PC-9 (cell line): Measurements from ENCODE around the gene TBL1XR1. TPM values are rescaled to one million over a fixed set of nuclear protein-coding genes. Genes with fewer than 3 reads are reported as not detected.
A peak's percentile ranks its signal among the peaks of the same experiment; 100 is the strongest.

Experiments used
- BruUV-seq: library from RNA; stranded (reverse); fragments of 400-500 nt; replicated peaks from 2 replicates; lab custom pipeline; 2021; lab: Mats Ljungman, UMichigan
- CTCF ChIA-PET: fragments of 300-600 bp; sonication (Branson Sonifier 250); formaldehyde crosslinking; loops from one replicate; lab custom pipeline; 2022; ENCODE audit warnings: antibody characterized with exemption; lab: Charles Lee
- POLR2A ChIA-PET: fragments of 300-600 bp; sonication (Branson Sonifier 250); formaldehyde crosslinking; loops from one replicate; lab custom pipeline; 2022; ENCODE audit warnings: antibody characterized with exemption; ENCODE audit not compliant: unreplicated experiment; lab: Charles Lee
- DNase-seq, 2 experiments: peaks; one replicate each; pipeline versions ENCODE4 v3.0.0 to v3.0.0-alpha.2; 2015 to 2022; ENCODE audit warnings: mixed read lengths in 1 of 2
- H2AFZ ChIP-seq: fragments of 200-600 bp; sonication (generic); 2 replicates; pipeline ENCODE4 v1.8.1; 2017; ENCODE audit warnings: antibody characterized with exemption
- H3F3A ChIP-seq: fragments of 200-600 bp; sonication (generic); 2 replicates; pipeline ENCODE4 v1.8.1; 2017; ENCODE audit warnings: antibody characterized with exemption, mild to moderate bottlenecking, low read depth; ENCODE audit not compliant: insufficient read depth
- H3K27ac ChIP-seq: fragments of 200-600 bp; sonication (generic); 2 replicates; pipeline ENCODE4 v1.6.1; 2016; ENCODE audit warnings: mixed run types
- H3K27me3 ChIP-seq: fragments of 200-600 bp; sonication (generic); 2 replicates; pipeline ENCODE4 v1.6.1; 2016; ENCODE audit warnings: low read depth, mixed run types; ENCODE audit not compliant: insufficient read depth
- H3K36me3 ChIP-seq: fragments of 200-600 bp; sonication (generic); 2 replicates; pipeline ENCODE4 v1.6.1; 2016; ENCODE audit warnings: low read depth, mixed run types
- H3K4me1 ChIP-seq: fragments of 200-600 bp; sonication (generic); replicated peaks from 2 replicates; pipeline ENCODE4 v1.6.1; 2016; ENCODE audit warnings: mixed run types; ENCODE audit not compliant: insufficient read depth
- H3K4me2 ChIP-seq: fragments of 200-600 bp; sonication (generic); 2 replicates; pipeline ENCODE4 v1.6.1; 2017; ENCODE audit warnings: mixed run types
- H3K4me3 ChIP-seq: fragments of 200-600 bp; sonication (generic); 2 replicates; pipeline ENCODE4 v1.6.1; 2016; ENCODE audit warnings: mixed run types
- H3K79me2 ChIP-seq: fragments of 200-600 bp; sonication (generic); 2 replicates; pipeline ENCODE4 v1.6.1; 2017; ENCODE audit warnings: low read depth, mixed run types
- H3K9me2 ChIP-seq: fragments of 200-600 bp; sonication (generic); 2 replicates; pipeline ENCODE4 v1.8.1; 2017; ENCODE audit warnings: mild to moderate bottlenecking; ENCODE audit not compliant: insufficient read depth
- H3K9me3 ChIP-seq: fragments of 200-600 bp; sonication (generic); 2 replicates; pipeline ENCODE4 v1.8.1; 2016; ENCODE audit warnings: low read depth; ENCODE audit not compliant: insufficient read depth
- H4K20me1 ChIP-seq: fragments of 200-600 bp; sonication (generic); 2 replicates; pipeline ENCODE4 v1.8.1; 2017; ENCODE audit not compliant: insufficient read depth
- CTCF ChIP-seq: fragments of 200-600 bp; sonication (generic); conservative IDR thresholded peaks from 2 replicates; pipeline ENCODE4 v1.6.1; 2017; ENCODE audit warnings: mixed run types, antibody characterized with exemption, mild to moderate bottlenecking, moderate library complexity
- EZH2 ChIP-seq: fragments of 200-600 bp; sonication (generic); IDR thresholded peaks from 2 replicates; pipeline ENCODE4 v1.8.0; 2017; ENCODE audit warnings: antibody characterized with exemption, low read depth
- intact Hi-C: fragments of 100-400 bp; cut with micrococcal nuclease; formaldehyde crosslinking; loops from one replicate; pipeline ENCODE4 v1.10.0; 2022; ENCODE audit not compliant: unreplicated experiment
- total RNA-seq: library from RNA; stranded (reverse); gene quantifications from 2 replicates; pipeline ENCODE4 v1.2.3, GENCODE V29; 2021

TBL1XR1 gene
- total RNA-seq, 1 experiment from 2014 or later = 243 TPM

DNA sequence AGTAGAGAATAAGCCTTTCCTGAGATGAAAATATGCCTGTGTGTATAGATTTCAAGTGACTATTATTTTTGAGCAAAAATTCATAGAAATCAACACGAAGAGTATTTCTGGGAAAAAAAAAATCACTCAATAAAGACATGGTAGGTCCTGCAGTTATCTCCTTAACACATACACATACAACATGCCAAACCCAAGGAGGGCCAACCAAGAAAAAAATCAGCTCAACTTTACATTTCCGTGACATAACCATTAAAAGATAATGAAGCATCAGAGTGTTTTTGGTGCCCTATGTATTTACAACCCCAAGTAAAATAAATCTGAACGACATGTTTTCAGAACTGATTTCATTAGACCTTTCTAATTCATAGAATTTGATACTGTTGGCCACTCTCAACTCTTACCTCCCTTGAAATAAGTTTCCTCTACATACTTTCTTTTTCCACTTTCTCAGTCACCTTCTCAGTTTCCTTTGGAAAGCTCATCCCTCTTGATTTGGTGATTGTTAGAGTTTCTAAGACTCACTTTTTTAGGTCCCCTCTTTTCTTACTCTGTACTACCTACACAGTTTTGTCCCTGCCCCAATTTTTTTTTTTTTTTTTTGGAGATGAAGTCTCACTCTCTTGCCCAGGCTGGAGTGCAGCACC, 162.3 kb downstream of the TBL1XR1 start:
- intact Hi-C loops = no loop called here
- CTCF ChIA-PET = interaction anchor here (0.6 kb wide), 1 partner anchor 538 kb away, joined by 4 read pairs; no protein-coding TSS in a partner anchor
- H3K4me2 ChIP-seq = no peak overlapping the region

GRCh38 chr3:177026505-177027277, 170.6 kb downstream of the TBL1XR1 start:
- Histone ChIP-seq H3K9me2 (peaks cover 3% of the 10 kb centered on the region; the same call in 1 of the 2 replicates), H3K4me2 (no peak overlapping the region), H3F3A (peaks cover 38% of the 10 kb centered on the region; the same call in 1 of the 2 replicates), H2AFZ (no peak overlapping the region), H3K36me3 (peaks cover 73% of the 10 kb centered on the region), H3K27ac (peak overlapping the region; percentile 27; the same call in 1 of the 2 replicates), H4K20me1 (no peaks in the 10 kb centered on the region), H3K4me1 (no peaks in the 10 kb centered on the region), H3K79me2 (no peaks in the 10 kb centered on the region), H3K9me3 (no peaks in the 10 kb centered on the region), H3K4me3 (no peak overlapping the region), H3K27me3 (no peaks in the 10 kb centered on the region)
- ChIA-PET CTCF (no interaction called here), POLR2A (interaction anchor here (0.6 kb wide), 1 partner anchor 332 kb away, joined by 3 read pairs; no protein-coding TSS in a partner anchor)
- DNase-seq = no peak
- intact Hi-C loops = no loop called here
- TF ChIP-seq CTCF (no peak), EZH2 (no peak)
- BruUV-seq = no TSS peak

More for the DNA sequence above, 162.3 kb downstream of the TBL1XR1 start:
- 0 out of 2 replicates have a peak, but pooled peaks cover 5% of the 10 kb centered on the region for H4K20me1 ChIP-seq
- no peak for DNase-seq
- POLR2A ChIA-PET = no interaction called here
- no peaks in the 10 kb centered on the region for H3K27me3 ChIP-seq
- H3K4me1 ChIP-seq = peaks cover 3% of the 10 kb centered on the region
- no peak overlapping the region for H2AFZ ChIP-seq
- 0 out of 2 replicates have a peak overlapping the region, but pooled peaks have one; percentile 1 for H3K27ac ChIP-seq
- H3F3A ChIP-seq = peaks cover 34% of the 10 kb centered on the region
- TF ChIP-seq EZH2 (no peak), CTCF (no peak)
- H3K36me3 ChIP-seq = peaks cover 78% of the 10 kb centered on the region
- H3K79me2 ChIP-seq = peaks cover 6% of the 10 kb centered on the region
- BruUV-seq = no TSS peak
- no peaks in the 10 kb centered on the region for H3K9me2 ChIP-seq
- H3K4me3 ChIP-seq = no peak overlapping the region
- H3K9me3 ChIP-seq = no peaks in the 10 kb centered on the region

DNA sequence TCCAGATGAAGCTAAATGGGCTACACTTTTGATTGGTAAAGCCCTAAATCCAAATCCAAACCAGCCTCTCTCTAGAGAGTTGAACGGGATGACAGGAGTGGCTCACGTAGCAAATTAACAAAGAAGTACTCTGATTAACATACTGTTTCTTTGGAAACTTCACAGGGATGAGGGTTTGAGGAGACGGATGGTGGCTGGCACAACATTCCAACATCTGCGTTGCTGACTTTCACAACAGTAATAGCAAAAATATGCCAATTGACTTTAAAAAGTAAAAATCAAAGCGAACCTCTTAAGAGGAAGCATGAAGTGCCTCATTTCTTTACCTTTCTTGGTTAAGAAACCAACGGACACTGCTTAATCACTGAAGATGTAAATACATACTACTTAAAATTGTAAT, 181.4 kb downstream of the TBL1XR1 start:
- ChIA-PET CTCF (no interaction called here), POLR2A (interaction anchor here (0.6 kb wide), 1 partner anchor 596 kb away, joined by 13 read pairs; no protein-coding TSS in a partner anchor)
- DNase-seq = no peak
- Histone ChIP-seq H3K4me3 (no peak overlapping the region), H3F3A (peaks cover 27% of the 10 kb centered on the region; the same call in 1 of the 2 replicates), H4K20me1 (no peaks in the 10 kb centered on the region), H3K9me3 (no peaks in the 10 kb centered on the region), H3K4me2 (no peak overlapping the region), H3K79me2 (no peaks in the 10 kb centered on the region), H3K9me2 (no peaks in the 10 kb centered on the region), H3K36me3 (peaks cover 28% of the 10 kb centered on the region; the same call in 1 of the 2 replicates), H3K4me1 (no peaks in the 10 kb centered on the region), H2AFZ (no peak overlapping the region), H3K27ac (no peak overlapping the region), H3K27me3 (no peaks in the 10 kb centered on the region)
- no peak for TF ChIP-seq CTCF
- no peak for TF ChIP-seq EZH2
- BruUV-seq = no TSS peak
- intact Hi-C loops = no loop called here
